ENCODE data around the gene ESYT3.

DNA sequence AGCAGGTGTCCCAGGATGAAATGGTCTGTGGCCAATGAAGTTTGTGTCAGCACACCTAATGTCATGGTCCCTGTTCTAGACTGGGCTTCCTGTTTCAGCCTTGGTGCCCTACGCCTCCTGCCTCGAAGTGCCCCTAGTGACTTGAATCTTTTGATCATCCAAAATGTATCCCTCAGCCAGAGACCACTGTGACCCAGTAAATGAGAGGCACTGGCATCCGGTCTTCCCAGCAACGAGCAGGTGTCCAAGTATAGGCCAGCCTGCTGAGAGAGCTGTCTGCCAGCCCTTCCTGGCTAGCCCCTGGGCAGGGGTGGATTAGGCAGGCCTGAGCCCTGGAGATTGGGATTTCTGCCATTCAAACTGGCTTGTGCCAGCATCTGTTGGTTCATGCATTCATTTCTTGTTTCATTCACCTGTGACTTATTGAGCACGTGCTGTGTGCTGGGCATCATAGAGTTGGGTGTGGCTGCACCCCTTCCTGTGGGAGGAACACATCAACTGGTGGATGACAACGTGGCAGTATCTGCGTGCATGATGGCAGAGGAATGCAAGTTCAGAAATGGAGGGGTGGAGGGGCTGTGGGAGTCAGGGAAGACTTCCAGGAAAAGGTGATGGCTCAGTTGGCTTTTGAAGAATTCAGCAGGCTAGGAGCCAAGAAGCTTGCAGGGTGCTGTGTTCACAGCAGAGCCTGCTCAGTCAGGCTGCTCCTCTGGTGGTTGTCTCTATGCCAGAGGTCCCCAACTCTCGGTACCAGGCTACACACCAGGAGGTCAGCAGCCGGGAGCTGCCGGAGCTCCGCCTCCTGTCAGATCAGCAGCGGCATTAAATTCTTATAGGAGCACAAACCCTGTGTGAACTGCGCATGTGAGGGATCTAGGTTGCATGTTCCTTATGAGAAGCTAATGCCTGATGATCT is 21.6 kb downstream of the ESYT3 start:
- TF ChIP-seq, protein P1, sequence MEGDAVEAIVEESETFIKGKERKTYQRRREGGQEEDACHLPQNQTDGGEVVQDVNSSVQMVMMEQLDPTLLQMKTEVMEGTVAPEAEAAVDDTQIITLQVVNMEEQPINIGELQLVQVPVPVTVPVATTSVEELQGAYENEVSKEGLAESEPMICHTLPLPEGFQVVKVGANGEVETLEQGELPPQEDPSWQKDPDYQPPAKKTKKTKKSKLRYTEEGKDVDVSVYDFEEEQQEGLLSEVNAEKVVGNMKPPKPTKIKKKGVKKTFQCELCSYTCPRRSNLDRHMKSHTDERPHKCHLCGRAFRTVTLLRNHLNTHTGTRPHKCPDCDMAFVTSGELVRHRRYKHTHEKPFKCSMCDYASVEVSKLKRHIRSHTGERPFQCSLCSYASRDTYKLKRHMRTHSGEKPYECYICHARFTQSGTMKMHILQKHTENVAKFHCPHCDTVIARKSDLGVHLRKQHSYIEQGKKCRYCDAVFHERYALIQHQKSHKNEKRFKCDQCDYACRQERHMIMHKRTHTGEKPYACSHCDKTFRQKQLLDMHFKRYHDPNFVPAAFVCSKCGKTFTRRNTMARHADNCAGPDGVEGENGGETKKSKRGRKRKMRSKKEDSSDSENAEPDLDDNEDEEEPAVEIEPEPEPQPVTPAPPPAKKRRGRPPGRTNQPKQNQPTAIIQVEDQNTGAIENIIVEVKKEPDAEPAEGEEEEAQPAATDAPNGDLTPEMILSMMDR (IDR thresholded peaks at IDR 0.05 in 4 of 5, conservative IDR thresholded peaks at IDR 0.05 in 1 of 5) = no peak
- no peak for TF ChIP-seq POLR2A (IDR thresholded peaks at IDR 0.05)

All from gastrocnemius medialis (tissue), 4 donors.